Activated CD4-positive, alpha-beta T cell treated with anti-CD3 and anti-CD28 coated beads, Interleukin-2, amount 10 ng/mL, durations not matched to agents 7 days and 5 days (primary cell): ENCODE data around the gene CDH13. TPM values are rescaled to one million over a fixed set of nuclear protein-coding genes. Genes with fewer than 3 reads are reported as not detected.

ENCODE experiments used
- CTCF ChIA-PET: fragments of 350-600 bp; sonication (Branson Sonifier 250); formaldehyde crosslinking; loops from one replicate; lab custom pipeline; 2021; ENCODE audit warnings: antibody characterized with exemption; lab: Charles Lee
- POLR2A ChIA-PET: fragments of 350-600 bp; sonication (Branson Sonifier 250); formaldehyde crosslinking; loops from one replicate; lab custom pipeline; 2021; ENCODE audit warnings: antibody characterized with exemption; lab: Charles Lee
- DNase-seq: peaks from one replicate; pipeline ENCODE4 v3.0.0-alpha.2; 2020
- H3K27ac Mint-ChIP-seq: one replicate; pipeline ENCODE4 v1.8.0; 2021; ENCODE audit warnings: mild to moderate bottlenecking, moderate library complexity, mixed read lengths
- H3K27me3 Mint-ChIP-seq: one replicate; pipeline ENCODE4 v1.8.0; 2021; ENCODE audit warnings: mixed read lengths
- H3K36me3 Mint-ChIP-seq: one replicate; pipeline ENCODE4 v1.8.0; 2021; ENCODE audit warnings: low read depth, mixed read lengths
- H3K4me1 Mint-ChIP-seq: one replicate; pipeline ENCODE4 v1.8.0; 2021; ENCODE audit warnings: mixed read lengths
- H3K4me3 Mint-ChIP-seq: one replicate; pipeline ENCODE4 v1.8.0; 2021; ENCODE audit warnings: mild to moderate bottlenecking, moderate library complexity, mixed read lengths
- H3K9me3 Mint-ChIP-seq: one replicate; pipeline ENCODE4 v1.8.0; 2021; ENCODE audit warnings: mixed read lengths
- total RNA-seq, 2 experiments: library from RNA; stranded (reverse); gene quantifications; one replicate each; pipeline ENCODE4 v1.2.3, GENCODE V29; 2021

The CDH13 gene
- total RNA-seq, 2 experiments from 2014 or later = not detected

DNA sequence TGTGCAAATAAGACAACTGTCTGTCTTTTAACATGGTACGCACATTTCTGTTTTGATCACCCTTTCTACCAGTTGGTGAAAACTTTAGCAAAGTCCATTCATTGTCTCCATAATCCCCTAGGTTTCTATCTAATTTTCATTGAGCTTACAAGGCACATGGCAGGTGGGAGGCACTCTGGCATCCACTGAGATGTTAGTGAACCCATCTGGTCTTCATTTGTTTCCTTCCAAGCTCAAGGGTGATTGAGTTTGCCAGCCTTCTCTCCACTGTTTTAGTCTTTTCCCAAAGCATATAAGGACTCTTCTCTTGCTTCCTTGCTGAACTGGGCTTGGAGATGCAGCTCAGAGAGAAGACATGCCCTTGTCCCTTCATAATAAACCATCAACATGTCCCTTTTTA lies 179.1 kb downstream of the CDH13 start:
- Mint-ChIP-seq H3K36me3 (no peaks in the 10 kb centered on the region), H3K9me3 (no peaks in the 10 kb centered on the region), H3K27me3 (peaks cover 17% of the 10 kb centered on the region), H3K4me1 (peaks cover 2% of the 10 kb centered on the region), H3K4me3 (no peak overlapping the region), H3K27ac (no peak overlapping the region)
- no peak for DNase-seq
- POLR2A ChIA-PET = no interaction called here
- CTCF ChIA-PET = no interaction called here

DNA sequence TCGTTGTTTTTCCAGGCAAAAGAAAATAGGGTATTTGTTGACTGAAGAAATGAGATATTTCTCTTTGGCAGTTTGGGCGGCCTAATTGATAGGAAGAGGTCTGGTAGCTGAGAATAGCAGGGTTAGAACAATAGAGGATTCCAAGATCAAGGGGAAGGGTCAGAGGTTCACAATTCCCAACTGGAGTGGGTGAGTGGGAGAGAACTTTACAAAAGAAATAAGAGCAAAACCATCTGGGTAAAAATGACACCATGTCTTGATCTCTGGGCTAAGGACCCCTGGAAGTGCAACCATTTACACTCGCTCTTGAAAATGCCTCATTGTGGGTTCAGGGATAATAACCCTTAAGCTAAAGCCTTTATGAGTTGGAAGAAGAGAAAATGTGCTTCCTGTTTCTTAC lies 180.5 kb downstream of the CDH13 start:
- Mint-ChIP-seq H3K27me3 (peaks cover 17% of the 10 kb centered on the region), H3K9me3 (no peaks in the 10 kb centered on the region), H3K27ac (no peak overlapping the region), H3K36me3 (no peaks in the 10 kb centered on the region), H3K4me3 (no peak overlapping the region), H3K4me1 (no peaks in the 10 kb centered on the region)
- ChIA-PET POLR2A (no interaction called here), CTCF (no interaction called here)
- DNase-seq = no peak

DNA sequence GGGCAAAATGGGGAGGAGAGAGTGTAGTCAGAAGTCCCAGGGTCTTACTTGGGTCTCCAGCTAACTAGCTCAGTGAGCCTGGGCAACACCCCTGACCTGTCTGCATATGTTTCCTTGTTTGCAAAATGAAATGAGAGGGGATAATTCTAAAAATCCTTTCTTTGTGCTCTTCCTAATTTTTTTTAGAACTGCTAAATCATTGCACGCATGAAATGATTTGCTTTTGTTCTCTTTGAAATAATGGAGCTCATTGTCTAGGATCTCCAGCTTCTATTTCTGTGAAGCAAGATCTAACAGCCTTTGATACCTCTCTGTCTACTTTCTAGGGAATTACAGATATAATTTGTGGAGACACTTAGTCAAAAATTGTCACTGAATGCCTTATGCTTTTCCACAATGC lies 181.3 kb downstream of the CDH13 start:
- ChIA-PET CTCF (no interaction called here), POLR2A (no interaction called here)
- Mint-ChIP-seq H3K9me3 (no peaks in the 10 kb centered on the region), H3K36me3 (no peaks in the 10 kb centered on the region), H3K27ac (no peak overlapping the region), H3K4me1 (no peaks in the 10 kb centered on the region), H3K27me3 (peaks cover 17% of the 10 kb centered on the region), H3K4me3 (no peak overlapping the region)
- DNase-seq = no peak

DNA sequence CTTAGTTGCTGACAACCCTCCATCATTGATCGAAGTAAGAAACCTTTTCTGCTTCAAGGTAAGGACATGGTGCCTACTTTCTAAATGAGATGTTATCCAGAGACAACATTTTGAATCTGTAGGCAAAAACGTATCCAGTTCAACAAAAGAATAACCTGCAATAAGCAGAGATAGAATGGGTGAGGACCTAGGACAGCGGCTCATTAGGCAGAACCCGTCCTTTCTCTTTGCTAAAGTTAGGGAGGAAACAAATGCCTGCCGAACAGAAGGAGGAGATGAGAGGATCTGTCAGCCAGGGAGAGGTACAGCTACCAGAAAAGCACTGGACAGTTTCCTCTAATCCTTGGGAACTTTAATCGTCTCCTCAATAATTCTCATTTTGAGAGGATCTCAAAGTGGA lies 183.3 kb downstream of the CDH13 start:
- ChIA-PET CTCF (no interaction called here), POLR2A (no interaction called here)
- H3K4me3 Mint-ChIP-seq = no peak overlapping the region
- H3K4me1 Mint-ChIP-seq = no peaks in the 10 kb centered on the region
- H3K9me3 Mint-ChIP-seq = no peaks in the 10 kb centered on the region
- H3K27ac Mint-ChIP-seq = no peak overlapping the region
- H3K36me3 Mint-ChIP-seq = no peaks in the 10 kb centered on the region
- DNase-seq = no peak
- H3K27me3 Mint-ChIP-seq = peaks cover 9% of the 10 kb centered on the region

GRCh38 chr16:82814059-82814458 lies 187.3 kb downstream of the CDH13 start:
- POLR2A ChIA-PET = no interaction called here
- no peaks in the 10 kb centered on the region for H3K4me1 Mint-ChIP-seq

GRCh38 chr16:82819286-82819685 lies 192.5 kb downstream of the CDH13 start:
- no peak for DNase-seq
- Mint-ChIP-seq H3K27ac (no peak overlapping the region), H3K27me3 (peaks cover 5% of the 10 kb centered on the region), H3K36me3 (no peaks in the 10 kb centered on the region), H3K4me3 (no peak overlapping the region), H3K4me1 (no peaks in the 10 kb centered on the region), H3K9me3 (peaks cover under 1% of the 10 kb centered on the region)
- CTCF ChIA-PET = no interaction called here
- POLR2A ChIA-PET = no interaction called here

More at GRCh38 chr16:82814059-82814458, 187.3 kb downstream of the CDH13 start:
- no peak for DNase-seq
- CTCF ChIA-PET = no interaction called here
- Mint-ChIP-seq H3K27me3 (peaks cover 5% of the 10 kb centered on the region), H3K9me3 (no peaks in the 10 kb centered on the region), H3K27ac (no peak overlapping the region), H3K36me3 (no peaks in the 10 kb centered on the region), H3K4me3 (no peak overlapping the region)

- Mint-ChIP-seq H3K9me3 (peaks cover 3% of the 10 kb centered on the region), H3K4me1 (no peaks in the 10 kb centered on the region), H3K27ac (no peak overlapping the region), H3K36me3 (no peaks in the 10 kb centered on the region), H3K27me3 (peaks cover 7% of the 10 kb centered on the region), H3K4me3 (no peak overlapping the region)
- ChIA-PET CTCF (no interaction called here), POLR2A (no interaction called here)
- DNase-seq = no peak
Measured at GRCh38 chr16:82820855-82821254, 194.1 kb downstream of the CDH13 start.

DNA sequence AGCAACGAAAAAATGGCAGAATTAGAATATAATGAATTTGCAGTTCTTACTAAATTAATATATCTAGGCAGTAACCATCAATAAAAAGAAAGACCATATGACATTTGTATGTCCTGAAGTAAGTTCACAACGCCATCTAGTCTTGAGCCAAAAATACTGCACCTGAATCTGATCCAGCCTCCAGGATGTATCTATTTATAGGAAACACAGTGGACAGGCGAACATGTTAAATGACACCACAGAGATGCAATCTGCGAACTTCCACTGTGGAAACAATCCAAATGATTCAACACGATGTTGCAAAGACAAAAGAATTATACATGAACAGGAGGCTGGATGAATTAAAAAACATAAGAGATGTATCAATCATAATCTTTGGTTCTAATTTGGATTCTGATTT lies 197.6 kb downstream of the CDH13 start:
- CTCF ChIA-PET = no interaction called here
- Mint-ChIP-seq H3K4me1 (no peaks in the 10 kb centered on the region), H3K9me3 (peaks cover 3% of the 10 kb centered on the region)

DNA sequence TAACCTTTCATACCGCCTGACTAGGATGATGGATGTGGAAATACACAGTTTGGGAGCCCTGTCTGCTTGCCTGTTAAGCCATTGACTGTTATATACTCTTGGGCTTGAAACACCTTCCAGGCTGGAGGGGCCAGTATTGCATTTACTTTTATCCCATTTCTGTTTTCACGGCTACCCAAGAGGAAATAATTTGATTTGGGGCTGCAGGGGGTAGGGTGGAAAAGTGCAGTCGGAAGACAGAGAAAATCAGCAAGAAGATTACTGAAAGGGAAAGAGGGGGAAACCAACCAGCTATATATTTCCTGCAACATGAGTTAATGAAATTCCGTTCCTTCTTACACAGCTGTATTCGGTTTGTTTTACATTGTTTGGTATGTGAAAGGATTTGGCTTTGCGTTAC lies 202.5 kb downstream of the CDH13 start:
- ChIA-PET CTCF (no interaction called here), POLR2A (no interaction called here)
- no peak overlapping the region for H3K27ac Mint-ChIP-seq
- H3K4me1 Mint-ChIP-seq = no peaks in the 10 kb centered on the region
- peaks cover 2% of the 10 kb centered on the region for H3K9me3 Mint-ChIP-seq
- no peak for DNase-seq
- peaks cover 5% of the 10 kb centered on the region for H3K27me3 Mint-ChIP-seq
- H3K36me3 Mint-ChIP-seq = no peaks in the 10 kb centered on the region
- H3K4me3 Mint-ChIP-seq = no peak overlapping the region

More for the DNA sequence above, 197.6 kb downstream of the CDH13 start:
- POLR2A ChIA-PET = no interaction called here
- Mint-ChIP-seq H3K36me3 (no peaks in the 10 kb centered on the region), H3K27ac (no peak overlapping the region), H3K4me3 (no peak overlapping the region), H3K27me3 (peaks cover 4% of the 10 kb centered on the region)
- DNase-seq = no peak

DNA sequence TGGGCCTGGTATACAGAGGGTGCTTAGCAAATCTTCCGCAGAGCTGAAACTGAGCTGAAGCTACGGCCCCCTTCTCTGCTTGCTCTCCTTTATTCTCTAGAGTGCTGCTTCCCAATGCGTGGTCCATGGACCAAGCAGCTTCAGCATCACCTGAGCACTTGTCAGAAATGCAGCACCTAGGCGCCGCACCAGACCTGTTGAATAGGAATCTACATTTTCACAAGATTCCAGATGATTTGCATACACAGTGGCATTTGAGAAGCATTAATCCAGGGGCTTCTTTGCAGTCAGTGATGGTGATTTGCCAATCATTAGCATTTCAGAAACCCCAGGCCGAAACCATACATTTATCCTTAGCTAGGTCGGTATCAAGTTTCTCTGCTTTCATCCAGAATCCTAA lies 204.2 kb downstream of the CDH13 start:
- H3K27me3 Mint-ChIP-seq = peaks cover 3% of the 10 kb centered on the region
- no peak for DNase-seq
- POLR2A ChIA-PET = no interaction called here
- CTCF ChIA-PET = no interaction called here
- H3K4me1 Mint-ChIP-seq = no peaks in the 10 kb centered on the region
- no peak overlapping the region for H3K27ac Mint-ChIP-seq
- no peak overlapping the region for H3K4me3 Mint-ChIP-seq
- H3K9me3 Mint-ChIP-seq = no peaks in the 10 kb centered on the region
- no peaks in the 10 kb centered on the region for H3K36me3 Mint-ChIP-seq

DNA sequence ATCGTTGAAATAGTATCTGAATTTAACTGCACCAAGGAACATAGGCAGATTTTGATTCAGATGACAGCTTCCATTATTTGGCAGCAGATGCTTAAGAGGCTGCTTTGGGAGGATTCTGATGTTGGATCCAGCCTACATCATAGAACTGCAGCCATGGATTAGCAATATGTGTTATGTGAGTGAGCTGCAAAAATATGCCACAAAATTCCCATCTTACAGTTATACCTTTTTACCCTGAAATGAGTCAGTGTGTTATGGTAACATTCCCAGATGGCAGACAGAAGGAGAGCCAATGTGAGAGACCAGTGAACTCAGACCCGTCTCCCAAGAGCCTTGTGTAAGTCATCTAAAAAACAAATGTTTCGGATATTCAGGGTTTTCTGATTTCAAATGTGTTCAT lies 206.1 kb downstream of the CDH13 start:
- Mint-ChIP-seq H3K27ac (no peak overlapping the region), H3K4me1 (no peaks in the 10 kb centered on the region), H3K27me3 (peaks cover 3% of the 10 kb centered on the region), H3K4me3 (no peak overlapping the region), H3K9me3 (no peaks in the 10 kb centered on the region), H3K36me3 (no peaks in the 10 kb centered on the region)
- DNase-seq = no peak
- ChIA-PET CTCF (no interaction called here), POLR2A (no interaction called here)

DNA sequence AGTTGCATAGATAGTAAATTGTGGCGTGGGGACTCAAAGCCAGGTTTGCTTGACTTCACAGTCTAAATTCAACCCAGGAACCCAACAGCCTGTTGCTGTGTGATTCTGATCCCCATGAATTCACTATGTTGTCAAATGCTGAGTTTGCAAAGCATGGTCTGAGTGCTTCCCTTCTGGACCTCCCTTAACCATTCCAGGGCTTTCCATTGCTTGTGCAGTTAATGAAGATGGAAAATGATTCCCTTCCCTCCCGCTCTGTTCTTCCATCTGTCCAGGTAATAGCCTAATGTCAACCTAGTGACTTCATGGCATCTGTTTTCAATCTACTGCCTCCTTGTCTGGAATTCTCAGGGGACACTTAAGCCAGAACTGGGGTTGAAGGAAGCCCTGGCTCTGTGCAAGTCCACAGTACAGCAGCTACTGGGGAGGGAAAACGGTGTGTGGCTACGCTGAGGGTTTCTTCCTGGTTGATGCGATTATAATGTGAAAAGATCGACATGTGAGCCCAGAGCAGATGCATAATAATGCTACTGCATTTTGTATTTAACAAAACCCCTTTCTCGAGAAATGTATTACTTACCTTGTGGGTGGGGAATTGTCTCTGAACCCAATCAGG lies 206.7 kb downstream of the CDH13 start:
- H3K27me3 Mint-ChIP-seq = peaks cover 3% of the 10 kb centered on the region
- DNase-seq = no peak
- H3K27ac Mint-ChIP-seq = no peak overlapping the region
- no peaks in the 10 kb centered on the region for H3K36me3 Mint-ChIP-seq
- H3K4me1 Mint-ChIP-seq = no peaks in the 10 kb centered on the region
- POLR2A ChIA-PET = no interaction called here
- no peaks in the 10 kb centered on the region for H3K9me3 Mint-ChIP-seq
- no peak overlapping the region for H3K4me3 Mint-ChIP-seq
- CTCF ChIA-PET = no interaction called here

GRCh38 chr16:82834151-82834815 lies 207.5 kb downstream of the CDH13 start:
- no peaks in the 10 kb centered on the region for H3K4me1 Mint-ChIP-seq
- H3K27me3 Mint-ChIP-seq = peaks cover 3% of the 10 kb centered on the region
- POLR2A ChIA-PET = no interaction called here
- no peaks in the 10 kb centered on the region for H3K9me3 Mint-ChIP-seq
- H3K27ac Mint-ChIP-seq = no peak overlapping the region
- CTCF ChIA-PET = no interaction called here
- H3K36me3 Mint-ChIP-seq = no peaks in the 10 kb centered on the region
- no peak for DNase-seq
- H3K4me3 Mint-ChIP-seq = no peak overlapping the region
